A673 (cell line): ENCODE results near the gene CBLB. TPM values are rescaled to one million over a fixed set of nuclear protein-coding genes. Genes with fewer than 3 reads are reported as not detected.

Source experiments
- BruUV-seq: library from RNA; stranded (reverse); fragments of 400-500 nt; replicated peaks from 2 replicates; lab custom pipeline; 2021; lab: Mats Ljungman, UMichigan
- CTCF ChIA-PET: fragments of 300-600 bp; sonication (Branson Sonifier 250); formaldehyde crosslinking; loops from one replicate; lab custom pipeline; 2022; ENCODE audit warnings: antibody characterized with exemption; lab: Charles Lee
- POLR2A ChIA-PET: fragments of 300-600 bp; sonication (Branson Sonifier 250); formaldehyde crosslinking; loops from one replicate; lab custom pipeline; 2022; ENCODE audit warnings: antibody characterized with exemption; ENCODE audit not compliant: low non-redundant PET; lab: Charles Lee
- DNase-seq: peaks from one replicate; pipeline ENCODE4 v3.0.0-alpha.2; 2015; ENCODE audit warnings: low spot score
- H3K27ac ChIP-seq: fragments of 200-600 bp; sonication (generic); 2 replicates; pipeline ENCODE4 v1.5.1; 2016; ENCODE audit warnings: mixed run types, low read depth, mild to moderate bottlenecking, mixed read lengths, antibody characterized with exemption, low read length; ENCODE audit not compliant: poor library complexity, severe bottlenecking
- H3K27me3 ChIP-seq: fragments of 200-600 bp; sonication (generic); replicated peaks from 2 replicates; pipeline ENCODE4 v1.6.1; 2017; ENCODE audit warnings: mixed run types, low read depth, mild to moderate bottlenecking, mixed read lengths, antibody characterized with exemption, low read length; ENCODE audit not compliant: insufficient read depth, poor library complexity
- H3K36me3 ChIP-seq: fragments of 200-600 bp; sonication (generic); 2 replicates; pipeline ENCODE4 v1.6.1; 2016; ENCODE audit warnings: mixed run types, mild to moderate bottlenecking, mixed read lengths, antibody characterized with exemption, low read length; ENCODE audit not compliant: insufficient read depth, poor library complexity, severe bottlenecking
- H3K4me1 ChIP-seq: fragments of 200-600 bp; sonication (generic); 2 replicates; pipeline ENCODE4 v1.6.1; 2017; ENCODE audit warnings: mixed run types, mild to moderate bottlenecking, mixed read lengths, antibody characterized with exemption, low read length; ENCODE audit not compliant: insufficient read depth, poor library complexity, severe bottlenecking
- H3K4me3 ChIP-seq: fragments of 200-600 bp; sonication (generic); 2 replicates; pipeline ENCODE4 v1.5.1; 2016; ENCODE audit warnings: low read depth, mixed run types, mild to moderate bottlenecking, mixed read lengths, low read length; ENCODE audit not compliant: poor library complexity, severe bottlenecking
- H3K9me3 ChIP-seq: fragments of 200-600 bp; sonication (generic); 2 replicates; pipeline ENCODE4 v1.6.1; 2016; ENCODE audit warnings: mixed run types, low read depth, mild to moderate bottlenecking, mixed read lengths, antibody characterized with exemption, low read length; ENCODE audit not compliant: poor library complexity, severe bottlenecking
- CTCF ChIP-seq: fragments of 300-800, 200-600 bp; sonication (generic); conservative IDR thresholded peaks from 2 replicates; pipeline ENCODE4 v1.5.1; 2017; ENCODE audit warnings: low read depth, mild to moderate bottlenecking, antibody characterized with exemption, low read length, moderate library complexity, mixed read lengths
- EZH2 ChIP-seq: fragments of 200-600 bp; sonication (generic); IDR thresholded peaks from 2 replicates; pipeline ENCODE4 v1.6.1; 2017; ENCODE audit warnings: borderline replicate concordance, low read depth, mild to moderate bottlenecking, mixed read lengths, antibody characterized with exemption, low read length; ENCODE audit not compliant: poor library complexity, severe bottlenecking
- intact Hi-C: fragments of 100-400 bp; cut with micrococcal nuclease; formaldehyde crosslinking; loops from one replicate; pipeline ENCODE4 v1.10.0; 2022; ENCODE audit not compliant: unreplicated experiment
- total RNA-seq: library from RNA; stranded (reverse); gene quantifications from 2 replicates; pipeline ENCODE4 v1.2.3, GENCODE V29; 2021

CBLB gene
- total RNA-seq, 1 experiment from 2014 or later, result 23.3 TPM

GRCh38 chr3:105676621-105677300 lies 192.1 kb downstream of the CBLB start:
- no peak for DNase-seq
- CTCF ChIA-PET, result no interaction called here
- H3K4me3 ChIP-seq, result no peak overlapping the region

DNA sequence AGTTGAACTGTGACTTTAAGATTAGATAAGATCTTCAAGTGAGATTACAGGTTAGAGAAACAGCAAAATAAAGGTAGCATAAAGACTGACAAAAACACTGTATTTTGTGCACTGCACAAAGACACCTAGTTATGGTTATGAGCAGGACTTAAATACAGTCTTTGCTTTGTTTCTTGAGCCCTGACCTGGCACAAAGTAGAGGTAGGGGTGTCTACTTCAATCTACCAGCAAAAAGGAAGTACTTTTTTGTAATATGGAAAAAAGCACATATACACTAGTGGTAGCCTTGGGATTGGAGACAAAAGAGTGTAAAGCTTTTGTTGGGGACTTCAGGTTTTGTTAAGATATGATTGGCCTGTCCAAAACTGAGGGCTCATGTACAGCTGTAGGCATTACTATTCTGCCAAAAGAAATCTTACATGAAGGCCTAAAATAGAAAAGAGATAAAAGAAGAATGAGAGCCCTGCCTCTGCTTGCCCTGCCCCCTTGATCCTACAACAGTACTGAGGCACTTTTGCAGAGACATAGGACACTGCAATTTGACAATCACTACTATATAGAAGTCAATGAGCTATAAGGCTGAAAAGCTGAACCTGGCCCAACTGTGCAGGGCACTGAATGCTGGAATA lies 194.3 kb downstream of the CBLB start:
- TF ChIP-seq CTCF (no peak), EZH2 (no peak)
- CTCF ChIA-PET, result no interaction called here
- Histone ChIP-seq H3K36me3 (peaks cover 5% of the 10 kb centered on the region), H3K4me1 (no peaks in the 10 kb centered on the region), H3K9me3 (no peaks in the 10 kb centered on the region), H3K27me3 (no peaks in the 10 kb centered on the region), H3K4me3 (no peak overlapping the region), H3K27ac (no peak overlapping the region)
- BruUV-seq, result no TSS peak
- POLR2A ChIA-PET, result no interaction called here
- intact Hi-C loops, result no loop called here
- DNase-seq, result no peak

More at GRCh38 chr3:105676621-105677300, 192.1 kb downstream of the CBLB start:
- peaks cover 4% of the 10 kb centered on the region for H3K36me3 ChIP-seq
- H3K4me1 ChIP-seq, result no peaks in the 10 kb centered on the region
- intact Hi-C loops, result no loop called here
- H3K27ac ChIP-seq, result no peak overlapping the region
- no peaks in the 10 kb centered on the region for H3K27me3 ChIP-seq
- no peaks in the 10 kb centered on the region for H3K9me3 ChIP-seq
- no TSS peak for BruUV-seq
- POLR2A ChIA-PET, result no interaction called here
- TF ChIP-seq EZH2 (no peak), CTCF (no peak)

- BruUV-seq, result no TSS peak
- Histone ChIP-seq H3K9me3 (no peaks in the 10 kb centered on the region), H3K4me1 (no peaks in the 10 kb centered on the region), H3K36me3 (peaks cover 5% of the 10 kb centered on the region), H3K27me3 (no peaks in the 10 kb centered on the region), H3K27ac (no peak overlapping the region), H3K4me3 (no peak overlapping the region)
- ChIA-PET POLR2A (no interaction called here), CTCF (no interaction called here)
- intact Hi-C loops, result no loop called here
- no peak for TF ChIP-seq EZH2
- TF ChIP-seq CTCF, result no peak
- no peak for DNase-seq
These were observed 195.8 kb downstream of the CBLB start for GRCh38 chr3:105672996-105673395.
